NCI-H748 (cell line): ENCODE measurements around the gene ARHGEF4.
"Not testable (repeated sequence)": the region's sequence is repeated elsewhere in the genome, so short reads cannot be mapped to it uniquely, and the experiment has no call there.

Experiments
- DNase-seq: peaks from one replicate; lab custom pipeline; 2025; ENCODE audit not compliant: unreplicated experiment; lab: John Stamatoyannopoulos, UW

The ARHGEF4 gene

GRCh38 chr2:131077182-131077846, 240.6 kb downstream of the ARHGEF4 start:
- no peak for DNase-seq

GRCh38 chr2:131077966-131078365, 241.3 kb downstream of the ARHGEF4 start:
- no peak for DNase-seq

DNA sequence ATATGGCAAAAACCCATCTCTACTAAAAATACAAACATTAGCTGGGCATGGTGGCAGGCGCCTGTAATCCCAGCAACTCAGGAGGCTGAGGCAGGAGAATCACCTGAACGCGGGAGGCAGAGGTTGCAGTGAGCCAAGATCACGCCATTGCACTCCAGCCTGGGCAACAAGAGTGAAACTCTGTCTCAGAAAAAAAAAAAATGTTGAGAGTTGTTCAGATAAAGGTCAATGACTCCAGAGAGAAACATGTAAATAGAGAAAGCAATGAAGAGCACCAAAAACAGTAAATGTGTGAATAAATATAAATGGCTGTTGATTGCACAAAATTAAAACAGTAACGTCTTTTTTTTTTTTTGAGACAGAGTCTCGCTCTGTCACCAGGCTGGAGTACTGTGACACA, 243.2 kb downstream of the ARHGEF4 start:
- DNase-seq: not testable (repeated sequence)

DNA sequence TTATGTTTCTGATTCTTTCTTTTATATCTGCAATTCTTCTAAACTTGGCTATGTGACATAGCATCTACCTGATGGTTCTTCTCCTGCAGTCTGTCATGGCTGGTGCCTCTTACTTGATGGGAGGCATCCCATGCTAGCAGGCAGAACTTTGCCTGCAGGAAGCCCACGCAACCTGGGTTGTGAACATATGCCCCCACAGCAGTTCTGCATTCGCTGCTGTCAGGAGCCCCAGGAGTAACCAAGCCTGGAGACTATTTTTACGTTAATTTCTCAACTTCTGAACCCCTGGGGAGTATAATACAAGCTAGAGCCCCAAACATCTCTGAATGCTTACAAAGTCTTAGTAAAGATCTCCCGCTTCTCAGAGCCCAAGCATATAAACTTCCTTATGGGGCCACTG, 244.5 kb downstream of the ARHGEF4 start:
- DNase-seq: no peak

GRCh38 chr2:131085646-131086045, 248.9 kb downstream of the ARHGEF4 start:
- no peak for DNase-seq

DNA sequence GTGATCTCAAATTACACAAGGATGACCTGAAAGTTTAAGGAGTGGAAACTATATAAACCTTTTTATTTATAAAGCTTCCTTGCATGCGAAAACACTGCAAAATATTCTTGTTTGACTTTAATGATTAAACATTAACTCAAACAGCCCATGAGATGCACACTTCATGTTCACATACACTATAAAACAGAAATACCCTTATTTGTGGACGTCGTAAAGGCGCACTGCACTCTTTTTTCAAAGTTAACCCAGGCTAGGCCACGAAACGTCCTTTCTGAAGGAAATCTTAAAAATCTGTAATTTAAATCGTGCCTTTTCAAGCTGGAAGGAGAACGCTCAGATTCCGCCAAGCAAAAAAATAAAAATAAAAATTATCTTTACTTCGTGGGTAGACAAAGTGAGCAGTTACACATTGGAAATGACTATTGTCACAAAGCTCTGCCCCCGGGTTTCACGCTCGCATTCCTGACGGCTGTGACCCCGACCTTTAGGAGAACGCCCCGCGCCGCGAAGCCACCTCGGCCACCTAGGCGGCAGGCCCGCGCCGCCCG, 255.8 kb downstream of the ARHGEF4 start:
- no peak for DNase-seq

DNA sequence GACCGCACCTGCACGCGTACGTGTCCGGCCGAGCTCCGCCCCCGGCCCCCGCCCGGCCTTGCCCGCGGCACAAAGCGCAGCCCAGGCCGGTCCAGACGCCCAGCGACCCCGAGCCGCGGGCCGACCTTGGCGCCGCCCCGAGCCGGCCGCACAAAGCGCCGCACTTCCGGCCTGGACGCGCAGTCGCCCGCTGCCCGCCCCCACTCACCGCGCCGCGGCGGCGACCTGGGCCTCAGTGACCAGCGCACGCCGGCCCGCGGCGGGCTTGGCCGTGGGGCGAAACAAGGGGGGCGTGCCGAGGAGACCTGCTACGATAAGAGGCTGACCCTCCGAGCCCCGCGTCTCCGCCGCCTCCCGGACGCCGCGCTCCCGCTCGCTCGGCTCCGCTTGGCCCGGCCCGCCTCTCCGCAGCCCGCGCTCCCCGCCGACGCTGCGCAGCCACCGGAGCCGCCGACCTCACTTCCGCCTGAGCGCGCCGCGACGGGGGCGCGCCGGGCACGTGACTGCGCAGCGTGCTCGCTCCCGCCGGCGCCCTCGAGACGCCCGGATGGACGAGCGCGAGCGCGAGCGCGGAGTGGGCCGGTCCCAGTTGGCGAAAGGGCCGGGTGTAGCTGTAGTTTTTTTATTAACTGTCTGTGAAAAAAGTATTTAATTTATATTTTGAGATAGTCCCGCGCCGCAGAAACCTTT, 256.4 kb downstream of the ARHGEF4 start, which contains the start of gene FAM168B:
FAM168B (minus strand) TSS at position 455 of the 690 bp plus-strand sequence. CDS start 10,814 bp downstream, outside the sequence.
- DNase-seq: peak; percentile 88

- peak; percentile 75 for DNase-seq
Measured at GRCh38 chr2:131093696-131094462, 257.2 kb downstream of the ARHGEF4 start.

GRCh38 chr2:131094463-131095281, 258.0 kb downstream of the ARHGEF4 start:
- DNase-seq: peak; percentile 52
